ENCODE data around the gene RND3.

The RND3 gene

GRCh38 chr2:150484006-150484405, 3.5 kb downstream of the RND3 start:
- no peak for DNase-seq (ENCODE audit: low read depth)
- H3K4me3 ChIP-seq (ENCODE audit: low read depth, low read length), result no peak overlapping the region
- TF ChIP-seq POLR2A (IDR thresholded peaks at IDR 0.05; ENCODE audit: extremely low read depth, insufficient read length) (no peak), CTCF (IDR thresholded peaks at IDR 0.05; ENCODE audit: low read depth, low read length) (no peak), MYC (IDR thresholded peaks at IDR 0.05; ENCODE audit: low read depth, low read length) (no peak), MAX (IDR thresholded peaks at IDR 0.05; ENCODE audit: low read depth, low read length) (no peak)

GRCh38 chr2:150483532-150483931, 3.9 kb downstream of the RND3 start:
- no peak for DNase-seq (ENCODE audit: low read depth)
- TF ChIP-seq MAX (IDR thresholded peaks at IDR 0.05; ENCODE audit: low read depth, low read length) (no peak), MYC (IDR thresholded peaks at IDR 0.05; ENCODE audit: low read depth, low read length) (no peak), POLR2A (IDR thresholded peaks at IDR 0.05; ENCODE audit: extremely low read depth, insufficient read length) (no peak), CTCF (IDR thresholded peaks at IDR 0.05; ENCODE audit: low read depth, low read length) (no peak)
- no peak overlapping the region for H3K4me3 ChIP-seq (ENCODE audit: low read depth, low read length)

GRCh38 chr2:150482667-150483400, 4.6 kb downstream of the RND3 start:
- TF ChIP-seq CTCF (IDR thresholded peaks at IDR 0.05; ENCODE audit: low read depth, low read length), result no peak
- TF ChIP-seq POLR2A (IDR thresholded peaks at IDR 0.05; ENCODE audit: extremely low read depth, insufficient read length), result no peak
- no peak for TF ChIP-seq MYC (IDR thresholded peaks at IDR 0.05; ENCODE audit: low read depth, low read length)
- no peak for TF ChIP-seq MAX (IDR thresholded peaks at IDR 0.05; ENCODE audit: low read depth, low read length)
- no peak for DNase-seq (ENCODE audit: low read depth)
- H3K4me3 ChIP-seq (ENCODE audit: low read depth, low read length), result no peak overlapping the region

GRCh38 chr2:150482111-150482510, 5.4 kb downstream of the RND3 start:
- H3K4me3 ChIP-seq (ENCODE audit: low read depth, low read length), result no peak overlapping the region
- DNase-seq (ENCODE audit: low read depth), result no peak
- TF ChIP-seq CTCF (IDR thresholded peaks at IDR 0.05; ENCODE audit: low read depth, low read length), result no peak
- TF ChIP-seq MAX (IDR thresholded peaks at IDR 0.05; ENCODE audit: low read depth, low read length), result no peak
- no peak for TF ChIP-seq POLR2A (IDR thresholded peaks at IDR 0.05; ENCODE audit: extremely low read depth, insufficient read length)
- TF ChIP-seq MYC (IDR thresholded peaks at IDR 0.05; ENCODE audit: low read depth, low read length), result no peak

GRCh38 chr2:150480971-150481830, 6.3 kb downstream of the RND3 start:
- H3K4me3 ChIP-seq (ENCODE audit: low read depth, low read length), result no peak overlapping the region
- no peak for TF ChIP-seq POLR2A (IDR thresholded peaks at IDR 0.05; ENCODE audit: extremely low read depth, insufficient read length)
- TF ChIP-seq MAX (IDR thresholded peaks at IDR 0.05; ENCODE audit: low read depth, low read length), result no peak
- no peak for TF ChIP-seq CTCF (IDR thresholded peaks at IDR 0.05; ENCODE audit: low read depth, low read length)
- TF ChIP-seq MYC (IDR thresholded peaks at IDR 0.05; ENCODE audit: low read depth, low read length), result no peak

More at GRCh38 chr2:150480971-150481830, 6.3 kb downstream of the RND3 start:
- no peak for DNase-seq (ENCODE audit: low read depth)
